ENCODE results near the gene LMO4. TPM values are rescaled to one million over a fixed set of nuclear protein-coding genes. Genes with fewer than 3 reads are reported as not detected.

Gene LMO4
- total RNA-seq, 1 donor, result 61.9 TPM

- Histone ChIP-seq H3K4me1 (ENCODE audit: insufficient read depth, low read length) (peaks cover 51% of the 10 kb centered on the region), H4K20me1 (ENCODE audit: insufficient read depth, low read length) (peaks cover 4% of the 10 kb centered on the region), H3K36me3 (ENCODE audit: insufficient read depth, low read length) (peaks cover 12% of the 10 kb centered on the region), H3K79me2 (ENCODE audit: insufficient read depth, low read length) (peaks cover 94% of the 10 kb centered on the region), H2AFZ (ENCODE audit: low read length) (peak overlapping the region; percentile 60), H3K9me3 (ENCODE audit: low read depth, low read length) (no peaks in the 10 kb centered on the region), H3K27me3 (ENCODE audit: insufficient read depth, low read length) (no peaks in the 10 kb centered on the region), H3K27ac (ENCODE audit: low read depth, low read length) (peak overlapping the region; percentile 51), H3K4me2 (ENCODE audit: insufficient read depth, low read length) (peak overlapping the region; percentile 97), H3K4me3 (ENCODE audit: insufficient read depth, low read length) (peak overlapping the region; percentile 89)
- peak; percentile 27 for DNase-seq (ENCODE audit: insufficient read length, low spot score, missing footprints)
- TF ChIP-seq CTCF (IDR thresholded peaks at IDR 0.05; ENCODE audit: extremely low read depth, low read depth, low read length), result no peak
Measured at GRCh38 chr1:87333692-87334347, 5.1 kb downstream of the LMO4 start.

GRCh38 chr1:87334351-87335174 is 5.9 kb downstream of the LMO4 start:
- Histone ChIP-seq H3K4me2 (ENCODE audit: insufficient read depth, low read length) (peak overlapping the region; percentile 97), H3K79me2 (ENCODE audit: insufficient read depth, low read length) (peaks cover 96% of the 10 kb centered on the region), H3K27ac (ENCODE audit: low read depth, low read length) (peak overlapping the region; percentile 51), H3K9me3 (ENCODE audit: low read depth, low read length) (no peaks in the 10 kb centered on the region), H3K36me3 (ENCODE audit: insufficient read depth, low read length) (peaks cover 16% of the 10 kb centered on the region), H3K27me3 (ENCODE audit: insufficient read depth, low read length) (no peaks in the 10 kb centered on the region), H3K4me3 (ENCODE audit: insufficient read depth, low read length) (peak overlapping the region; percentile 89), H4K20me1 (ENCODE audit: insufficient read depth, low read length) (peaks cover 4% of the 10 kb centered on the region), H3K4me1 (ENCODE audit: insufficient read depth, low read length) (peaks cover 51% of the 10 kb centered on the region), H2AFZ (ENCODE audit: low read length) (peak overlapping the region; percentile 60)
- TF ChIP-seq CTCF (IDR thresholded peaks at IDR 0.05; ENCODE audit: extremely low read depth, low read depth, low read length), result peak; percentile 24
- DNase-seq (ENCODE audit: insufficient read length, low spot score, missing footprints), result peak; percentile 69

GRCh38 chr1:87335175-87335884 is 6.7 kb downstream of the LMO4 start:
- H3K79me2 ChIP-seq (ENCODE audit: insufficient read depth, low read length), result peaks cover 93% of the 10 kb centered on the region
- H2AFZ ChIP-seq (ENCODE audit: low read length), result peak overlapping the region; percentile 68

More at GRCh38 chr1:87335175-87335884, 6.7 kb downstream of the LMO4 start:
- H3K27me3 ChIP-seq (ENCODE audit: insufficient read depth, low read length), result no peaks in the 10 kb centered on the region
- peaks cover 48% of the 10 kb centered on the region for H3K4me1 ChIP-seq (ENCODE audit: insufficient read depth, low read length)
- H3K36me3 ChIP-seq (ENCODE audit: insufficient read depth, low read length), result peaks cover 24% of the 10 kb centered on the region
- no peaks in the 10 kb centered on the region for H3K9me3 ChIP-seq (ENCODE audit: low read depth, low read length)
- no peak for TF ChIP-seq CTCF (IDR thresholded peaks at IDR 0.05; ENCODE audit: extremely low read depth, low read depth, low read length)
- H3K4me3 ChIP-seq (ENCODE audit: insufficient read depth, low read length), result peak overlapping the region; percentile 89
- peak overlapping the region; percentile 97 for H3K4me2 ChIP-seq (ENCODE audit: insufficient read depth, low read length)
- peaks cover 4% of the 10 kb centered on the region for H4K20me1 ChIP-seq (ENCODE audit: insufficient read depth, low read length)
- peak overlapping the region; percentile 55 for H3K27ac ChIP-seq (ENCODE audit: low read depth, low read length)
- DNase-seq (ENCODE audit: insufficient read length, low spot score, missing footprints), result peak; percentile 96

Measured in osteoblast (primary cell).